Fibroblast of mammary gland (primary cell): ENCODE measurements around the gene PRPF38A.

Experiments
- DNase-seq: peaks from one replicate; pipeline ENCODE4 v3.0.0-alpha.2; 2010; ENCODE audit warnings: low read depth
- H3K4me3 ChIP-seq: 2 replicates; pipeline ENCODE4 v1.5.1; 2011; ENCODE audit warnings: low read depth, mild to moderate bottlenecking, low read length, moderate library complexity; ENCODE audit not compliant: control insufficient read depth
- TF ChIP-seq, protein P1 (sequence below): conservative IDR thresholded peaks from 2 replicates; pipeline ENCODE4 v1.5.1; 2011; ENCODE audit warnings: low read depth, low read length, inconsistent platforms; ENCODE audit not compliant: control insufficient read depth, insufficient read depth

The PRPF38A gene

DNA sequence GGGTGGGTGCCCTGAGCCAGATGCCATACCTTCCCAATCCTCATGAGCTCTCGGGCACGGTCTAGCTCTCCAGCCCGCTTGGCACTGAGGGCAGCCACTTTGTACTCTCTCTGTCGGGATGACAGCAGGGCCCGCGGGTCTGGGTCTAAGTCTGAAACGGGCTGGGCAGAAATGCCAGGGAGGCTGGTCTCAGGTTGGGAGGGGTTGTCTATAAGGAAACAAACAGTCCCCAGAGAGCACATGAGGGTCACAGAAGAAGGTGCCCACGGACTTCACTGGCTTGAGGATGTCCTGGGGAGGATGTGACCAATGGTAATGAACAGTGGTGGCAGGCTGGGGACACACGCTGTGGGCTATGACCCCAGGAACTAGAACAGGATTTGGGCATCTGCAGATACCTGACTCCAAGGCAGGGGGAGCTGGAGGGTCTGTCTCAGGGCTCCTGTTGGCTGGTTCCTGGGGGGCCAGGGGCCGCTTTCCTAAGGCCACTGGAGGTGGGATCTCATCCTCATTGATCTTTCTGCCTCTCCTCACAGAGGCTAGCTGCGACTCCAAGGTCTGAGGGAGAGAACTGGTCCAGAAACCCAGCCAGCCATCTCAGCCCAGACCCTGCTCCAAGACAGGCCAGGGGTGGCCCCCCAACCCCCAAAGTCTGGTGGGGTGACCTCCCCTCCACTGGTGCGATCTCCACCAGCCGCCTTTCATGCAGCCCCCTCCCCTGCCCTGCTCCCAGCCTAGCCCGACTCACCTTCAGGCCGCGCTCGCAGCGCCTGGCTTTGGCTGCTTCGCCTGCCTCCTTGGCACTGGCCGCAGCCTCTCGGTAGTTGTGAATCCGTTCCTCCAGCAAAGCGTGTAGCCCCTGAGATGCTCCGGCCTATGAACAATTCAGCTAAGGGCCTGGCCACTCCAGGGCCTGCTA lies 44.5 kb upstream of the PRPF38A start:
- TF ChIP-seq, protein P1, sequence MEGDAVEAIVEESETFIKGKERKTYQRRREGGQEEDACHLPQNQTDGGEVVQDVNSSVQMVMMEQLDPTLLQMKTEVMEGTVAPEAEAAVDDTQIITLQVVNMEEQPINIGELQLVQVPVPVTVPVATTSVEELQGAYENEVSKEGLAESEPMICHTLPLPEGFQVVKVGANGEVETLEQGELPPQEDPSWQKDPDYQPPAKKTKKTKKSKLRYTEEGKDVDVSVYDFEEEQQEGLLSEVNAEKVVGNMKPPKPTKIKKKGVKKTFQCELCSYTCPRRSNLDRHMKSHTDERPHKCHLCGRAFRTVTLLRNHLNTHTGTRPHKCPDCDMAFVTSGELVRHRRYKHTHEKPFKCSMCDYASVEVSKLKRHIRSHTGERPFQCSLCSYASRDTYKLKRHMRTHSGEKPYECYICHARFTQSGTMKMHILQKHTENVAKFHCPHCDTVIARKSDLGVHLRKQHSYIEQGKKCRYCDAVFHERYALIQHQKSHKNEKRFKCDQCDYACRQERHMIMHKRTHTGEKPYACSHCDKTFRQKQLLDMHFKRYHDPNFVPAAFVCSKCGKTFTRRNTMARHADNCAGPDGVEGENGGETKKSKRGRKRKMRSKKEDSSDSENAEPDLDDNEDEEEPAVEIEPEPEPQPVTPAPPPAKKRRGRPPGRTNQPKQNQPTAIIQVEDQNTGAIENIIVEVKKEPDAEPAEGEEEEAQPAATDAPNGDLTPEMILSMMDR = no peak
- no peak for DNase-seq
- H3K4me3 ChIP-seq = no peak overlapping the region

DNA sequence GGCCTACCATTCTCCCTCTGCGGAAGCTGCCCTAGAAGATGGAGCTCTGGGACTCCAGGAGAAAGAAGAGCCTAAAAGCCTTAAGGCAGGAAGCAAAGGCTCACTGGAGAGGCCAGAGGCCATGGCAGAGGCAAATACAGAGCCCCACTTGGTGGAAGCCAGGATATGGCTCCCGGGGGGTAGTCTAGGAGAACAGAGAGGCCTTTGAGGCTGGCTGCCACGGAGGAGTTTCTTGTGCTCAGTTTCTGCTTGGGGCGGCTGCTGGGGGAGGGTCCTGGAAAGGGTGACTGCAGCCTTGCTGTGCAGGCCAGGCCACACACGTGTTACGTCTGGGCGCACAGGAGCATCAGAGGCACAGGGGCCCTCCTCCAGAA lies 43.8 kb upstream of the PRPF38A start:
- TF ChIP-seq, protein P1 = no peak
- H3K4me3 ChIP-seq = no peak overlapping the region
- no peak for DNase-seq

DNA sequence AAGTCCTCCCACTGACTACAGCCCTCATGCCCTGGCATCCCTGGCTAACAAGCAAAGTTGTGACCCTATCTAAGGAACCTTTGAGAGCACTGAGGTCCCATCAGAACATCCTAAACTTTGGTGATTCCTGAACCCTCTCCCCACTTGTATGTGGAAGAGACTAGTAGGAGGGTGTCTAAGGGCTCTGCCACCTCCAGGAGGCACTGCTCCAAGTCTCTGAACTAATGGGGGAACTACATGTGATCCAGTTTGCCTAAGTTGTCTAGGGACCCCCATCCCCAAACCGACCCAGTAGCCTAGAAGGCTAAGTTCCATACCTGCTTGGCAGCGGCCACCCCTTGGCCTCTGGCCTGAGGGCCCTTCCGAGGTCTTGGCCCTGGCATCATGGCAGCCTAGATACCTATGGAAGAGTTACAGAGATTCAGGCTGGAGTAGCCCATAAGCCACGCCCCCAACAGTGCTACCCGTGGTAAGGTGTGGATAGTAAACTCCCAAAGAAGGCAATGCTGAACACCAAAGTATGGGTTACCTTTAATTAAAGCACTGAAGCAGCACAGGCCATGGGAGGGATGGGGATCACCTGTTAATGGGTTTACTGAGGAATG lies 40.1 kb upstream of the PRPF38A start:
- DNase-seq = no peak
- H3K4me3 ChIP-seq = no peak overlapping the region
- TF ChIP-seq, protein P1 = peak; percentile 1

DNA sequence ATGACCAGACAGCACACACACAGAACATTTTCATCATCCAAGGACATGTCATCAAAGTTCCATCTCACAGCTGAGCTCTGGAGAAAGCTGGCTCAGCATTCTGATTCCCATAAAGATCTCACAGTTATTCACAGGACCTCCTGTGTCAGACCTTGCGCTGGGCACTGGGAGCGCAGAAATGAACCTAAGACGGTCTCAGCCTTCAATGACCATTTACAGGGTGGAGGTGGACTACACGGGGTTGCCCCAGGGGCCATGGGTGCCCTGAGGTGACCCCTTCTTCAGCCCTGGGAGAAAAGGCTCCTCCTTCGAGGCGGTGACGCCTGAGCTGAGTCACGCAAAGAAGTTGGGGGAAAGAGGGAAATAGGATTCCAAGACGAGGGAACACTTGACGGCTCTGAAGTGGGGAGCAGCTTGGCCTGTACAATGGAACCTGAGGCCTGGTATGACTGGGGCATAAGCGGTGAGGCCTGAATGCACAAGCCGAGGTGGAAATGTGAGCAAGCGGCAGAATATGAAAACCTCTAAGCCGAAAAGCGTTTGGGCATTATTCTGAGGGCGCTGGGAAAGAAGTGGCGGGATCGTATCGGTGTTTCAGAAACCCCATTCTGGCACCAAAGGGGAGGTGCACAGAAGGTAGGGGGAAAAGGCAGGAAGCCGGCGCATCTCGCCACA lies 39.2 kb upstream of the PRPF38A start:
- TF ChIP-seq, protein P1 = no peak
- peak; percentile 79 for DNase-seq
- H3K4me3 ChIP-seq = peak overlapping the region; percentile 69

DNA sequence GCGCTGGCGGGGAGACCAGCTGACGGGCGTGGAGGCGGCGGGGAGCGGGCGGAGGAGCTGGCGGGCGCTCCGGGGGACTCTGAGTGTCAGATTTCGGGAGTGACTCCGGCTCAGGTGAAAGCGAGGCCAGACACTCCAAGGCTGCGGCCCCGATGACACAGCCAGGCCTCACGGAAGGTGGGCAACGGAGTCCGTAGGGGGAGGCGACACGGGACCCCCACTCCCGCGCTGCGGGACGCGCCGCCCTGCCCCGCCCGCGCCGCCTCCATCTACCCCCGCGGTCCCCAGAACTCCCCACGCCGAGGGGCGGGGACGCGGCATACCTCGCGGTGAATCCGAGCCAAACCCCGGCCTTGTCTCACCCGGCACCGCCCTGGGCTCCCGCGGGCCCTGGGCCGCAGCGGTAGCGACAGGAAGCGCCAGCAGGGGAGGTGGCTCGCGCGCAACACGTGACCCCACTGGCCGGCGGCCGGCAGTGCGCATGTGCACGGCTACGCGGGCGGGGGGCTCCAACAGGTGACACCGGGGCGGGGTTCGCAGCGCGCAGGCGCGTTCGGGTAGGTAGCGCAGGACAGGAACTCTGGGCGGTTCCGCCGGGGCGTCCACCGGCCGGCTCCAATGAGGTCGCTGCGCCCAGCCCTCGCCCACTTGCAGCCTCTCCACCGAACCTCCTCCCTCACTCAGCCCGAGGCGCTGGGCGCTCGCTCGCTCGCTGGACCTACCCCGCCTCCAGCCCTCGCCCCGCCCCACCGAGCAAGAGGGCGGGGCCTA lies 38.5 kb upstream of the PRPF38A start, which contains the start of gene CC2D1B:
Gene CC2D1B (minus strand): TSS at position 460 of the 771 bp plus-strand sequence. CDS start 1,585 bp downstream, outside the sequence.
- peak; percentile 94 for DNase-seq
- TF ChIP-seq, protein P1 = no peak
- H3K4me3 ChIP-seq = peak within 1 kb of the TSS; percentile 69

DNA sequence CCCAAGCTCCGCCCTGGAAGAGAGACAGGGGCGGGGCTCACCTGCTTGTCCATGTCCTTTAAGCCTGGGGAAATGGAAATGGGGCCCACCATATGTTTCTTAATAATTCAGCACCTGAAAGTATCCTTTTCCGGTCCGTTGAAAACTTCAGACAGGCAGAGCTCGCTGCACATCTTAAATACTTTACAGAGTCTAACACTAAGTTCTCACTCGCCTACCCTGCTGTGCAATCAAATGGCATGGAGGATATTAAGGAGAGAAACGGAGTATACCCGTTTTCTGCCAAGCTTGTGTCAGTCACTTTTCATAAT lies 37.9 kb upstream of the PRPF38A start:
- no peak for DNase-seq
- TF ChIP-seq, protein P1 = no peak
- peak overlapping the region; percentile 69 for H3K4me3 ChIP-seq
